K562 (cell line): ENCODE data around the gene GPATCH3. TPM values are rescaled to one million over a fixed set of nuclear protein-coding genes. Genes with fewer than 3 reads are reported as not detected.
A peak's percentile ranks its signal among the peaks of the same experiment; 100 is the strongest.

Experiments
- ARID3A ChIP-seq: IDR thresholded peaks from 2 replicates; pipeline ENCODE4 v1.6.1; 2012; ENCODE audit warnings: low read depth, low read length, improper control_type of control experiment, borderline replicate concordance
- CREB3L1 ChIP-seq: fragments of 450-650 bp; IDR thresholded peaks from 2 replicates; pipeline ENCODE4 v1.6.1; 2014; ENCODE audit warnings: low read depth, mild to moderate bottlenecking, moderate library complexity, borderline replicate concordance
- CREBBP ChIP-seq: IDR thresholded peaks from one replicate; pipeline ENCODE4 v1.6.1; 2012; ENCODE audit warnings: low read depth, mild to moderate bottlenecking, control low read depth, inconsistent platforms, low read length
- EP400 ChIP-seq: fragments of 450-650 bp; IDR thresholded peaks from 2 replicates; pipeline ENCODE4 v1.6.1; 2017; ENCODE audit warnings: antibody characterized with exemption, mild to moderate bottlenecking, moderate library complexity
- NFE2 ChIP-seq: IDR thresholded peaks from 2 replicates; pipeline ENCODE4 v1.6.1; 2014; ENCODE audit warnings: antibody characterized with exemption, low read depth
- PBX2 ChIP-seq, 2 experiments: IDR thresholded peaks in 1 of 2; conservative IDR thresholded peaks in 1 of 2; 2 replicates each; pipeline ENCODE4 v1.6.1; 2016; ENCODE audit warnings: low read depth in 2 of 2, mild to moderate bottlenecking in 1 of 2, missing compliant biosample characterization in 1 of 2, missing genetic modification characterization in 1 of 2, moderate library complexity in 1 of 2
- RHOXF2B ChIP-seq: fragments of 250-450 bp; sonication (Bioruptor Pico); conservative IDR thresholded peaks from 2 replicates; pipeline ENCODE4 v1.5.1; 2021
- RREB1 ChIP-seq: fragments of 250-450 bp; sonication (Bioruptor Pico); IDR thresholded peaks from 2 replicates; pipeline ENCODE4 v1.4.0; 2020
- SMARCE1 ChIP-seq: fragments of 450-650 bp; IDR thresholded peaks from 2 replicates; pipeline ENCODE4 v1.7.1; 2016; ENCODE audit warnings: mild to moderate bottlenecking
- SOX6 ChIP-seq: fragments of 450-650 bp; IDR thresholded peaks from 2 replicates; pipeline ENCODE4 v1.6.1; 2014; ENCODE audit warnings: mild to moderate bottlenecking
- TBP ChIP-seq: optimal IDR thresholded peaks from 2 replicates; pipeline ENCODE3; 2011; ENCODE audit warnings: low read depth, low read length, improper control_type of control experiment
- TOE1 ChIP-seq, 2 experiments: fragments of 450-650 bp in 1 of 2; sonication (generic) in 1 of 2; formaldehyde crosslinking in 1 of 2; IDR thresholded peaks; 2 replicates each; pipeline versions ENCODE4 v1.7.1 to v1.8.0; 2016 to 2022; ENCODE audit warnings: borderline replicate concordance in 2 of 2, mild to moderate bottlenecking in 2 of 2, antibody characterized with exemption in 1 of 2, inconsistent platforms in 1 of 2, low read depth in 1 of 2, missing genetic modification reagents in 1 of 2, moderate library complexity in 1 of 2
- ZNF184 ChIP-seq: sonication (generic); formaldehyde crosslinking; IDR thresholded peaks from 2 replicates; pipeline ENCODE4 v1.5.0; 2020; ENCODE audit warnings: missing genetic modification reagents
- ZNF696 ChIP-seq: fragments of 250-450 bp; sonication (Bioruptor Pico); conservative IDR thresholded peaks from 2 replicates; pipeline ENCODE4 v1.4.0; 2020; ENCODE audit warnings: mild to moderate bottlenecking, moderate library complexity
- polyA plus RNA-seq, 8 experiments: library from polyadenylated mRNA; depleted of rRNA in 4 of 8; stranded (reverse) in 5 of 8; unstranded in 3 of 8; fragments of >200 nt; fragmentation: Nextera tagmentation in 2 of 8; fragmentation: Illumina TruSeq in 1 of 8; extraction: Ambion mirVana in 2 of 8; extraction: Trizol in 1 of 8; gene quantifications; 2 replicates each; pipeline versions ENCODE4 v1.2.1 to v1.2.3, GENCODE V29; 2011 to 2014; ENCODE audit warnings: inconsistent platforms in 1 of 8, missing spikeins in 1 of 8
- total RNA-seq, 7 experiments: library from RNA; depleted of rRNA in 6 of 7; stranded (reverse); fragments of >200 nt in 6 of 7; fragmentation: Illumina TruSeq in 2 of 7; extraction: Trizol in 2 of 7; gene quantifications; 2 replicates each; pipeline versions ENCODE4 v1.2.1 to v1.2.3, GENCODE V29; 2011 to 2021; ENCODE audit warnings: low replicate concordance in 1 of 7

GPATCH3 gene
- total and polyA plus RNA-seq, 9 of the 15 experiments (the other 6 are each of a cell fraction or from before 2014, with no cell fraction given), result 1.6 to 23.0 (median 13.3) TPM

- TF ChIP-seq CREB3L1 (peak; percentile 60; the same call in 1 of the 2 replicates), TOE1 (IDR thresholded peaks at IDR 0.05; ENCODE audit: borderline replicate concordance) (no peak), TOE1 (CRISPR knock-in tag; IDR thresholded peaks at IDR 0.05; ENCODE audit: borderline replicate concordance, low read depth) (0 out of 2 replicates have a peak, but pooled peaks have one; percentile 29), RREB1 (CRISPR knock-in tag) (no peak), TBP (peak; percentile 64), ARID3A (no peak), SOX6 (peak; percentile 47; the same call in 1 of the 2 replicates), PBX2 (CRISPR knock-in tag; IDR thresholded peaks at IDR 0.05; ENCODE audit: low read depth) (no peak), PBX2 (tag; conservative IDR thresholded peaks at IDR 0.05; ENCODE audit: low read depth) (no peak), SMARCE1 (no peak; the same call in 1 of the 2 replicates), NFE2 (no peak), RHOXF2B (CRISPR knock-in tag) (no peak), ZNF184 (CRISPR knock-in tag) (no peak), ZNF696 (0 out of 2 replicates have a peak, but pooled peaks have one; percentile 41), CREBBP (no peak), EP400 (peak; percentile 63)
Measured at GRCh38 chr1:26913754-26914619, 13.7 kb upstream of the GPATCH3 start, which contains the start of gene NR0B2 (continued).
